Measurements from ENCODE around the gene ROPN1L.

Gene ROPN1L

GRCh38 chr5:10468256-10468655 is 26.6 kb downstream of the ROPN1L start:
- no peak overlapping the region for H3K4me3 ChIP-seq (replicated peaks; ENCODE audit: low read depth, low read length)
- TF ChIP-seq CTCF (IDR thresholded peaks at IDR 0.05; ENCODE audit: low read length, missing control alignments) = no peak
- no peak for DNase-seq (ENCODE audit: low read depth)

DNA sequence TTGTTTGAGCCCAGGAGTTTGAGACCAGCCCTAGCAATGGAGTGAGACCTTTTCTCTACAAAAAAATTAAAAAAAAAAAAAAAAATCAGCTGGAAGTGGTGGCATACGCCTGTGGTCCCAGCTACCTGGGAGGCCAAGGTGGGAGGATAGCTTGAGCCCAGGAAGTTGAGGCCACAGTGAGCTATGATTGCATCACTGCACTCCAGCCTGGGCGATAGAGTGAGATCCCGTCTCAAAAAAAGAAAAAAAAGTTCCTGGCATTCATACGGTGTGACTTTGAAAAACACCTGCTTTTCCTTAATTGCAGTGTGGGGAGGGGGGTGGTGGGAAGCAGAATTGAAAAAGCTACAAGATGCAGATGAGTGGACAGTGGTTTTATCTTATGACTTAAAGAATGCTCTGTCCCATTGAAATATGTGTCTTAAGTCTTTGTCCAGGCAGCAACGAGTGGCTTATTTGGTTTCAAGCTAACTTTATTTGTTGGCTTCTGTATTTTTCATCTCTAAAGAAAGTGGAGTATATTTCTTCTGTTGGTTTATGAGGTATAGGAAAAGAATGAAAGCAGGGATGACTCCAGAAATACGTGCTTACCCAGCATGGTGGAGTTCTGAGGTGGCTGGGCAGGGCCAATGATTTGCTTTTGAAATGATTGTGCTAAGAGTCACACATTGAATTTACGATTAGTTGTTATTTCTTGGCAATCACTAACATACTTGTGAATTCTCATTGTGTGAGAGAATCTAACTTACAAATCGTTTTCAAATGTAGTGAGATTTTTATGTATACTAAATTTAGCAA is 27.8 kb downstream of the ROPN1L start:
- no peak overlapping the region for H3K4me3 ChIP-seq (replicated peaks; ENCODE audit: low read depth, low read length)
- DNase-seq (ENCODE audit: low read depth) = no peak
- no peak for TF ChIP-seq CTCF (IDR thresholded peaks at IDR 0.05; ENCODE audit: low read length, missing control alignments)

GRCh38 chr5:10470669-10471068 is 29.0 kb downstream of the ROPN1L start:
- TF ChIP-seq CTCF (IDR thresholded peaks at IDR 0.05; ENCODE audit: low read length, missing control alignments) = no peak
- no peak overlapping the region for H3K4me3 ChIP-seq (replicated peaks; ENCODE audit: low read depth, low read length)
- no peak for DNase-seq (ENCODE audit: low read depth)

DNA sequence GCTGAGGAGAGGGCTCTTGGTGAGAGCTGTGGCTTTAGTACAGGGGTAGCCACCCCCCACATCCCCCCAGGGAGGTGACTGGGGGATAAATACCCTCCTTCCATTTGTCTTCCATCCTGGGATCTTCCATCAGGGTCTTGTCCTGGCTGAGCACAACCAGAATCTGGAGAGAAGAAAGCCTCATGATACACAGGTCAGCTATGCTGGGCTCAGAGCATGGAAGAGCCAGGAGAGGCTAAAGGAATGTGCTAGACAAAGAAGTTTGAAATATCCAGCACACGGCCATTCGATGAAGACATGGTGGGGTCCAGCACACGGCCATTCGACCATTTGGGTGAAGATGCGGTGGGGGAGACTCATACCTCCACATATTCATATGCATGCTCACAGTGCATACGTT is 30.0 kb downstream of the ROPN1L start:
- H3K4me3 ChIP-seq (replicated peaks; ENCODE audit: low read depth, low read length) = no peak overlapping the region
- no peak for TF ChIP-seq CTCF (IDR thresholded peaks at IDR 0.05; ENCODE audit: low read length, missing control alignments)
- DNase-seq (ENCODE audit: low read depth) = no peak

- no peak overlapping the region for H3K4me3 ChIP-seq (replicated peaks; ENCODE audit: low read depth, low read length)
- no peak for TF ChIP-seq CTCF (IDR thresholded peaks at IDR 0.05; ENCODE audit: low read length, missing control alignments)
- DNase-seq (ENCODE audit: low read depth) = no peak
These were observed 32.9 kb downstream of the ROPN1L start for GRCh38 chr5:10474521-10475075.

DNA sequence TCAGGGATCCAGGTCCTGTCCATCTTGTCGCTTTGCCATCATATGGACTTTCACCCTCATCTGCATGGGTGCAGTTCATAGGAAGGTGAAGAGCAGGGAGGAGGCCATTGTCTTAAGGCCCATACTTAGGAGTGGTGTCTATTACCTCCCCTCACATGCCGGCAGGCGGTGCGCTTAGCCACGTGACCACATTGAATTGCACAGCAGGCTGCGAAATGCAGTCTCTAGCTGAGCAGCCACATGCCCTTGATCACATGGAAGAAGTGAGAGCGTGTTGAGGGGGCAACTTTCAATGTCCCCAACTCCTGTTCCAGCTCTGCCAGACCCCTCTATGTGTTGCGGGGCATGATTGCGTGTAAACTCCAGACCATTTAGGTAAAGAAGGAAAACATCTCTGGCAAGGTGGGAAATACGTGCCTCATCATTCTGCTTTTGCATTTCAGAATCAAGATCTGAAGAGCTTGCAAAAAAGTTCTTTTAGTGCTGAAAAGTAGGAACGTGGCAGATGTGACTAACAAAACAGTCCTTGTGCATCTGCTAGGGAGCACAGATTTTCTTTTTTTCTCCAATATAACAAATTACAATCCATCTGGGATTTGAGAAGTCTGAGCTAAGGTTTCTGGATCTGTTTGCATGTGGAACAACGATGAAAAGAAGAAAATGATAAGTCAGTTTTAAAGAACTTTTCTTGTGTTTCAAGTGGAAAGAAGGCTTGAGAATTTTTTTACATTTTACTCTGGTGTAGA is 34.4 kb downstream of the ROPN1L start:
- TF ChIP-seq CTCF (IDR thresholded peaks at IDR 0.05; ENCODE audit: low read length, missing control alignments) = no peak
- no peak for DNase-seq (ENCODE audit: low read depth)

More for the DNA sequence above, 34.4 kb downstream of the ROPN1L start:
- H3K4me3 ChIP-seq (replicated peaks; ENCODE audit: low read depth, low read length) = no peak overlapping the region

Data from fibroblast of pulmonary artery (primary cell).